GM21390 (cell line): Measurements from ENCODE around the gene RARRES1.

Experiments
- ATAC-seq: cut with Tn5 transposase; IDR thresholded peaks from one replicate; pipeline ENCODE4 v1.9.1; 2021; ENCODE audit not compliant: unreplicated experiment

RARRES1 gene

GRCh38 chr3:158649791-158650190, 82.5 kb downstream of the RARRES1 start:
- no peak for ATAC-seq
